ENCODE results near the gene SRCIN1. TPM values are rescaled to one million over a fixed set of nuclear protein-coding genes. Genes with fewer than 3 reads are reported as not detected.

The SRCIN1 gene
- total RNA-seq, 1 experiment from 2014 or later: 25.8 TPM

DNA sequence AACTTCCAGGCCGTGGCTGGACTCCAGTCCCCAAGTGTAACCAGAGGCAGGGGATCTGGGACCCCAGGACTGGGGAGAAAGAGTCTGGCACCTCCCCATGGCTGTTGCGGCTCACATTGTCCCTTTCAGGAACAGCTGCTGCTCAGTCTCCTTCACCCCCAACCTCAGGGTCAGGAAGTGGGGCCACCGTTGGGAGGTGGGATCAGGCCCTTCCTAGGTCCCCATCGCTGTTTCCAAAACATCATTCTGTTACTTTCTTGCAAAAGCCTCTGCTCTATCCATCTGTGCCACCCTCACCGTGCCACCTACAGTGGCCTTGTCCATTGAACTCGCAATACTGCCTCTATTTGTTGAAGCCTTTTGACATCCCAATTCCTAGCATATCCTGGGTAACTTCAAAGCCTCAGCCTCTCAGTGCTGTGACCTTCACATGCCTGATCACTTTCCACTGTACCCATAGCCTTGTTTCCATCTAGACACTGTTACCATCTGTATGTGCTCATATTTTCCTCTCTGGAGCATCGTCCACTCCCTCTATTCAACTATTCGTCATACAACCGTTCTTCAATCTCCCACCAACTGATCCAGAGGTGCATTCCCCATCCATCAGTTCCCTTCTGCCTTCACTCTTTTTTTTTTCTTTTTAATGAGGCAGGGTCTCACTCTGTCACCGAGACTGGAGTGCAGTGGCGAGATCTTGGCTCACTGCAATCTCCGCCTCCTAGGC is 15.0 kb upstream of the SRCIN1 start:
- H3K27me3 ChIP-seq (replicated peaks; ENCODE audit: control insufficient read depth, insufficient read depth, low read length): no peaks in the 10 kb centered on the region
- POLR2A ChIA-PET: no interaction called here
- BruUV-seq (replicated peaks): no TSS peak

DNA sequence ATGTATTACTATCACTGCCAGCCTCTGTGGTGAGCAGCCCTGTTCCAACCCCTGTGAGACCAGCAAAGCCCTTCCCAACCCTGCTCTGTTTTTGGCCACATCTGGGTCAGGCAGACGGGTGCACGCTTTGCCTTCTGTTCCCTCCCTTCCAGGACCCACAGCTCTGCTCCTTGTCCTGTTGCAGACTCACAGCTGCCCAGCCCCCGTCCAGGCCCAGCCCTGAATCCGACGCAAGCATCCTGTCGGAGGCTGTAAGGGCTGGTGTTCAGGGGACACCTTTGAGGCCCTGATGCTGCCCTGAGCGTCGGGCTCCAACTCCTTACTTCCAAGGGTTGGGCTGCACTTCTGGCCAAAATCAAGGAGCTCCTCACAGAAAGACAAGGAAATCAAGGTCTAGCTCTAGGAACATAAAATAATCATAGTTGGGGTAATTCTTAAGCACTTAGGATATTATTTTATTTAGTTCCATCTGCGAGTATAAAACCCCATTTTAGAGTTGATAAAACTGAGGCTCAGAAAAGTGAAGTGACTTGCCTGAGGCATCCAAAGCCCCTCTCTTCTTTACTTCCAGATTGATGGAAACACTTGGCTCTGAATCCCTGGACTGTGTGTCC is 14.3 kb upstream of the SRCIN1 start:
- TF ChIP-seq, protein P1, sequence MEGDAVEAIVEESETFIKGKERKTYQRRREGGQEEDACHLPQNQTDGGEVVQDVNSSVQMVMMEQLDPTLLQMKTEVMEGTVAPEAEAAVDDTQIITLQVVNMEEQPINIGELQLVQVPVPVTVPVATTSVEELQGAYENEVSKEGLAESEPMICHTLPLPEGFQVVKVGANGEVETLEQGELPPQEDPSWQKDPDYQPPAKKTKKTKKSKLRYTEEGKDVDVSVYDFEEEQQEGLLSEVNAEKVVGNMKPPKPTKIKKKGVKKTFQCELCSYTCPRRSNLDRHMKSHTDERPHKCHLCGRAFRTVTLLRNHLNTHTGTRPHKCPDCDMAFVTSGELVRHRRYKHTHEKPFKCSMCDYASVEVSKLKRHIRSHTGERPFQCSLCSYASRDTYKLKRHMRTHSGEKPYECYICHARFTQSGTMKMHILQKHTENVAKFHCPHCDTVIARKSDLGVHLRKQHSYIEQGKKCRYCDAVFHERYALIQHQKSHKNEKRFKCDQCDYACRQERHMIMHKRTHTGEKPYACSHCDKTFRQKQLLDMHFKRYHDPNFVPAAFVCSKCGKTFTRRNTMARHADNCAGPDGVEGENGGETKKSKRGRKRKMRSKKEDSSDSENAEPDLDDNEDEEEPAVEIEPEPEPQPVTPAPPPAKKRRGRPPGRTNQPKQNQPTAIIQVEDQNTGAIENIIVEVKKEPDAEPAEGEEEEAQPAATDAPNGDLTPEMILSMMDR (IDR thresholded peaks at IDR 0.05; ENCODE audit: insufficient read depth in 1 of 2, low read depth in 1 of 2, low read length in 1 of 2, severe bottlenecking in 1 of 2, unreplicated experiment in 1 of 2): no peak
- Mint-ChIP-seq H3K9me3 (ENCODE audit: unreplicated experiment) (no peaks in the 10 kb centered on the region), H3K27ac (ENCODE audit: unreplicated experiment) (no peak overlapping the region), H3K4me3 (ENCODE audit: unreplicated experiment) (no peak overlapping the region), H3K4me1 (ENCODE audit: low read depth, unreplicated experiment) (peaks cover 18% of the 10 kb centered on the region), H3K36me3 (ENCODE audit: insufficient read depth, unreplicated experiment) (no peaks in the 10 kb centered on the region), H3K27me3 (ENCODE audit: insufficient read depth, unreplicated experiment) (no peaks in the 10 kb centered on the region)
- BruUV-seq (replicated peaks): no TSS peak
- intact Hi-C loops (cut with micrococcal nuclease; ENCODE audit: unreplicated experiment): no loop called here
- CTCF ChIA-PET: interaction anchor here (1.0 kb wide), 1 partner anchor 43 kb away, joined by 6 read pairs; no protein-coding TSS in a partner anchor
- no peaks in the 10 kb centered on the region for H3K36me3 ChIP-seq (ENCODE audit: control insufficient read depth, insufficient read depth, low read length)
- peaks cover 7% of the 10 kb centered on the region; the same call in 1 of the 2 replicates for H3K4me1 ChIP-seq
- no peaks in the 10 kb centered on the region for H3K9me3 ChIP-seq
- H3K4me3 ChIP-seq (ENCODE audit: low read depth, low read length): no peak overlapping the region
- POLR2A ChIA-PET: no interaction called here
- peak in 1 of 2 experiments; percentile 19 for DNase-seq
- no peaks in the 10 kb centered on the region for H3K27me3 ChIP-seq (replicated peaks; ENCODE audit: control insufficient read depth, insufficient read depth, low read length)

More for the DNA sequence above, 15.0 kb upstream of the SRCIN1 start:
- intact Hi-C loops (cut with micrococcal nuclease; ENCODE audit: unreplicated experiment): no loop called here
- H3K9me3 Mint-ChIP-seq (ENCODE audit: unreplicated experiment): no peaks in the 10 kb centered on the region
- H3K4me1 Mint-ChIP-seq (ENCODE audit: low read depth, unreplicated experiment): peaks cover 18% of the 10 kb centered on the region
- no peak overlapping the region for H3K4me3 ChIP-seq (ENCODE audit: low read depth, low read length)
- H3K9me3 ChIP-seq: no peaks in the 10 kb centered on the region
- H3K4me1 ChIP-seq: peaks cover 3% of the 10 kb centered on the region; the same call in 1 of the 2 replicates
- CTCF ChIA-PET: interaction anchor here (1.0 kb wide), 1 partner anchor 42 kb away, joined by 6 read pairs; no protein-coding TSS in a partner anchor
- no peaks in the 10 kb centered on the region for H3K36me3 ChIP-seq (ENCODE audit: control insufficient read depth, insufficient read depth, low read length)
- H3K36me3 Mint-ChIP-seq (ENCODE audit: insufficient read depth, unreplicated experiment): no peaks in the 10 kb centered on the region
- no peak overlapping the region for H3K4me3 Mint-ChIP-seq (ENCODE audit: unreplicated experiment)
- no peaks in the 10 kb centered on the region for H3K27me3 Mint-ChIP-seq (ENCODE audit: insufficient read depth, unreplicated experiment)
- DNase-seq: peak in 1 of 2 experiments; percentile 18
- no peak overlapping the region for H3K27ac Mint-ChIP-seq (ENCODE audit: unreplicated experiment)
- TF ChIP-seq, protein P1 (IDR thresholded peaks at IDR 0.05; ENCODE audit: insufficient read depth in 1 of 2, low read depth in 1 of 2, low read length in 1 of 2, severe bottlenecking in 1 of 2, unreplicated experiment in 1 of 2): no peak

DNA sequence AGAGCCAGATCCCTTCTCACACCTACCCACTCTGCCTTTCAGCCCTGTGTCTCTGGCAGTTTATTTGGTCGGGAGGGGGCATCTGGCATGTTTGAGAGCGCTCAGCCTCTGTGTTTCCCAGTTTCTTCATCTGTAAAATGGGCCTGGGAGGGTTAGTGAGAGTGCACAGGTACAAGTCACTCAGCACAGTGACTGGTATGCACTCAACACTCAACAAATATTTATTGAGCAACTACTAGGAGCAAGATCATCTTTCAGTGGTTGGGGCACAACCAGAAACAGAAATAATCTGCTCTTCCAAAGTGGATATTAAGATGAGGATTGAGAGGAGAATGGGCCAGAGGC is 13.7 kb upstream of the SRCIN1 start:
- peak in 1 of 2 experiments; percentile 7 for DNase-seq
- POLR2A ChIA-PET: no interaction called here
- H3K27me3 ChIP-seq (replicated peaks; ENCODE audit: control insufficient read depth, insufficient read depth, low read length): no peaks in the 10 kb centered on the region
- no peak overlapping the region for H3K4me3 ChIP-seq (ENCODE audit: low read depth, low read length)
- no peaks in the 10 kb centered on the region for H3K36me3 Mint-ChIP-seq (ENCODE audit: insufficient read depth, unreplicated experiment)
- H3K9me3 Mint-ChIP-seq (ENCODE audit: unreplicated experiment): no peaks in the 10 kb centered on the region
- no TSS peak for BruUV-seq (replicated peaks)
- no peak overlapping the region for H3K4me3 Mint-ChIP-seq (ENCODE audit: unreplicated experiment)
- H3K27me3 Mint-ChIP-seq (ENCODE audit: insufficient read depth, unreplicated experiment): no peaks in the 10 kb centered on the region
- CTCF ChIA-PET: no interaction called here
- H3K4me1 Mint-ChIP-seq (ENCODE audit: low read depth, unreplicated experiment): peaks cover 18% of the 10 kb centered on the region
- TF ChIP-seq, protein P1 (IDR thresholded peaks at IDR 0.05; ENCODE audit: insufficient read depth in 1 of 2, low read depth in 1 of 2, low read length in 1 of 2, severe bottlenecking in 1 of 2, unreplicated experiment in 1 of 2): no peak
- no peaks in the 10 kb centered on the region for H3K9me3 ChIP-seq
- no peak overlapping the region for H3K27ac Mint-ChIP-seq (ENCODE audit: unreplicated experiment)
- peaks cover 11% of the 10 kb centered on the region for H3K4me1 ChIP-seq
- intact Hi-C loops (cut with micrococcal nuclease; ENCODE audit: unreplicated experiment): no loop called here
- H3K36me3 ChIP-seq (ENCODE audit: control insufficient read depth, insufficient read depth, low read length): no peaks in the 10 kb centered on the region
